MG63 (cell line): Measurements from ENCODE around the gene NKX1-1. TPM values are rescaled to one million over a fixed set of nuclear protein-coding genes. Genes with fewer than 3 reads are reported as not detected.
"Not testable (repeated sequence)": the region's sequence is repeated elsewhere in the genome, so short reads cannot be mapped to it uniquely, and the experiment has no call there.

Source experiments
- DNase-seq: peaks from one replicate; pipeline ENCODE4 v3.0.0-alpha.2; 2020
- H3K27me3 ChIP-seq: fragments of 250-450 bp; sonication (Bioruptor Pico); 2 replicates; pipeline ENCODE4 v1.5.1; 2020; ENCODE audit warnings: mild to moderate bottlenecking, moderate library complexity
- H3K36me3 ChIP-seq: fragments of 250-450 bp; sonication (Bioruptor Pico); 2 replicates; pipeline ENCODE4 v1.5.1; 2020; ENCODE audit warnings: mild to moderate bottlenecking, moderate library complexity
- H3K4me3 ChIP-seq: fragments of 250-450 bp; sonication (Bioruptor Pico); 2 replicates; pipeline ENCODE4 v1.5.1; 2020; ENCODE audit warnings: mild to moderate bottlenecking, moderate library complexity
- H3K9me3 ChIP-seq: fragments of 250-450 bp; sonication (Bioruptor Pico); 2 replicates; pipeline ENCODE4 v1.5.1; 2020; ENCODE audit warnings: mild to moderate bottlenecking, moderate library complexity
- total RNA-seq: library from RNA; depleted of rRNA; stranded (reverse); fragments of >200 nt; shearing (Covaris generic); gene quantifications from 2 replicates; pipeline ENCODE4 v1.2.3, GENCODE V29; 2014; ENCODE audit warnings: low replicate concordance

NKX1-1 gene
- total RNA-seq, 1 experiment from 2014 or later = not detected

DNA sequence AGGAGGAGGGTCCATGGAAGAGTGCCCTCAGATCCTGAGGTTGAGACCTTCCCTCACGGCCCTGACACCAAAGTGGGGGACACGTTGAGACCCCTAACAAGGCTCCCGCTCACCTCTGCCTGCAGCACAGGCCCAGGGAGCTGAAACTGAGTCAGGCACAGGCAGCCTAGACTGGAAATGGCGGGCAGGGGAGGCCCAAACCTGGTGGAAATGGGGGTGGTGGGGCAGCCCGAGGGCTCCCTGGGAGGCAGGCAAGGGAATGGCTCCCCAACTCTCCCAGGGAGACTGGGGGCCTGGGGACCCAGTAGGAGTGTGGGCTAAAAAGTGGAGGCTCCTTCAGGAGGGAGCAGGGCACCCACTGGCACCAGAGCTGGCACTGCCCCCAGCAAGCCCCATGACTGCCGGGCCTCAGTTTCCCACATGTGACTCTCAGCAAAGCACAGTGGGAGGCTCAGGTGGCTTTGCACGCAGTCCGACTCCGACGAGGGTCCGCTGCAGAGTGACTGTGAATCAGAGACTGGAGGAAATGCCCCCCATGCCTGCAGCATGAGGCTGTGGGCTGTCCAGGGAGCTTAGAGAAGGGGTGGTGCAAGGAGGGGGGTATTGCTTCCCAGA lies 5.9 kb downstream of the NKX1-1 start:
- Histone ChIP-seq H3K36me3 (no peaks in the 10 kb centered on the region), H3K27me3 (peaks cover 21% of the 10 kb centered on the region), H3K9me3 (no peaks in the 10 kb centered on the region), H3K4me3 (no peak overlapping the region)
- DNase-seq = no peak

DNA sequence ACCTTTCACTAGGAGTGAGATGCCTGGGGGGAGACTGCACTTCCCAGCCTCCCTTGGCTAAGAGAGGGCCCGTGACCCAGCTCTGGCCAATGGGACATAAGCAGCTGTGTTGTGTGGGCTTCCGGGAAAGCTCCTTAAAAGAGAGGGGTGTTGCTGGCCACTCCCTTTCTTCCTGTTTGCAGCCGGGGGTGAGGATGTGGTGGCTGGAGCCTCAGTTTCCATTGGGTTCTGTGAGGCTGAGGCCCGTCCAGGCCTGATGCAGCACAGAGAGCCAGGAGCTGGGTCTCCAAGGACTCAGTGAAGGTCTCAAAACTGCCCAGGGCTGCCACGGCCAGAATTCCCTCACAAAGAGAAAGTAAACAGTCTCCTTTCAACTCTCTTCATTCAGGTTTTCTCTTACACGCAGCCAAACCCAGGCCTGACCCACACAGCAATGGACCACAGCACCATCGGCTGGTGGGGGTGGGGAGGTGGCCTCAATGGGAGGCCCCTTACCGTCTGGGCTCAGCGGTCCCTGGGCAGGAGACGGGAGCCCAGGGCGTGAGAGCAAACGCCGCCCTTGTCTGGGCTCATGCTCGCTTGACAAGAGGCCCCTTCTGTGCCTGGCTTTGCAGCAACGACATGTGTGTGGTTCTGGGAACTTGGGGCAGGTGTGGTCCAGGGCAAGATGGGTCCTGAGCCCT lies 6.6 kb downstream of the NKX1-1 start:
- H3K36me3 ChIP-seq = no peaks in the 10 kb centered on the region
- no peak overlapping the region for H3K4me3 ChIP-seq
- DNase-seq = no peak
- no peaks in the 10 kb centered on the region for H3K9me3 ChIP-seq
- peaks cover 19% of the 10 kb centered on the region for H3K27me3 ChIP-seq

DNA sequence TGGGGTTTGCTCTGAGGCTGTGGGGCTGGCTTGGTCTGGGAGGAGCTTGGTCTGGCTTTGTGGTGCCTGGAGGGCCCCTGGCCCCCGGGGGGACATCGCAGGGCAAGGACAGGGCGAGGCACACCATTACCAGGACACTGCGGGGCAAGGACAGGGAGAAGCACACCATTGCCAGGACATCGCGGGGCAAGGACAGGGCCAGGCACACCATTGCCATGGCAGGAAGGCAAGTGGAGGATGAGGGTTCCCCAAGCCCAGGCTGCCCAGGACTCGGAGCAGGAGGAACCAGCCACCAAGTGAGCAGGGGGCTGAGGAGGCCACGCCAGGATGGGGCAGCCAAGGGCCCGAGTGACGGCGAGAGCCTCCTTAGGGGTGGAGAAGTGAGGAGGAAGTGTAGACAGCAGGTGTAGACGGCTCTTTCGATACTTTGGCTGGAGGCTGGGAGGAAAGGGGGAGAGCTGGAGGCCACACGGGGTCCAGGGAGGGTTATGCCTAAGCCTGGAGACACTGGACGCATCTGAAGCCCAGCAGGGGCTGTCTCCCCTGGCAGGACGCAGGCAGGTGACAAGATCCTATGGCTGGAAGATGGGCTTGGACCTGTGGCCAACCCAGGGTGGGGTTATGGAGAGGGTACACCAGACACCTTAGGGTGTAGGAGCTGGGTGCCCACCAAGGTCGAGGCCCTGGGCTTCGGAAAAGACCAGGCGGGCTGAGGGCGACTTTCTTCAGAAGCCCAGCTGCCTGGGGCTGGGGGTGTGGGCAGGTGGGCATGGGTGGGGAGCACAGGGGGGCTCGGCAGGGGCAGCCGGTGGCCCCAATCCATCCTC lies 7.3 kb downstream of the NKX1-1 start:
- H3K27me3 ChIP-seq = peaks cover 12% of the 10 kb centered on the region
- H3K4me3 ChIP-seq = no peak overlapping the region
- DNase-seq = no peak
- no peaks in the 10 kb centered on the region for H3K9me3 ChIP-seq
- H3K36me3 ChIP-seq = no peaks in the 10 kb centered on the region

DNA sequence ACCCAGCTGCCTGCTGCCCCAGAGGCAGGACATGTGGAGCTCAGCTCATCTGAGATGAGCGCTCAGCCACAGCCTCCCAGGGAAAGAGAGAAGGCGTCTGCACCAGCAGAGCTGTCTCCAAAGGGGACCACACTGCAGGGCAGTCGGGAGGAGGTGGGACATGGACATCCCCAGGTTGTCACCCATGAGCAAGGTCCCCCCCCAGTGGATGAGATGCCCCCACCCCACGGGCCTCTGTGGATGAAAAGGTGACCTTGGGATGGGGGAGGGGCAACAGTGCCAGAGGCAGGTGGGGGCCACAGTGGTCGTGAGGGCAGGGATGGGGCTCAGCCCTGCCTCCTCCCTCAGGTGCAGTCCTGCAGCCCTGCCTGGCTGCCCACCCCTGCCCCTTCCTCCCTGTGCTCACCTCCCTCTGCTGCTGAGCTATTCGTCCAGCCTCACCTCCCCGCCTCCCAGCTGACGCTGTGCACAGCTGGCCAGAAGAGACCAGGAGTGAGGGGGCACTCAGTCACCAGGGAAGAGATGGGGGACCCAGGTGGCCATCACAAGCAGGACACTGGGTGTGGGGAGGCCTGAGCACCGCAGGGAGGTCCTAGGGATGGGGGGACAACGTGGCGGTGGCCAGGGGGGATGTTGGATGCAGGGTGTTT lies 9.3 kb downstream of the NKX1-1 start:
- H3K9me3 ChIP-seq = no peaks in the 10 kb centered on the region

DNA sequence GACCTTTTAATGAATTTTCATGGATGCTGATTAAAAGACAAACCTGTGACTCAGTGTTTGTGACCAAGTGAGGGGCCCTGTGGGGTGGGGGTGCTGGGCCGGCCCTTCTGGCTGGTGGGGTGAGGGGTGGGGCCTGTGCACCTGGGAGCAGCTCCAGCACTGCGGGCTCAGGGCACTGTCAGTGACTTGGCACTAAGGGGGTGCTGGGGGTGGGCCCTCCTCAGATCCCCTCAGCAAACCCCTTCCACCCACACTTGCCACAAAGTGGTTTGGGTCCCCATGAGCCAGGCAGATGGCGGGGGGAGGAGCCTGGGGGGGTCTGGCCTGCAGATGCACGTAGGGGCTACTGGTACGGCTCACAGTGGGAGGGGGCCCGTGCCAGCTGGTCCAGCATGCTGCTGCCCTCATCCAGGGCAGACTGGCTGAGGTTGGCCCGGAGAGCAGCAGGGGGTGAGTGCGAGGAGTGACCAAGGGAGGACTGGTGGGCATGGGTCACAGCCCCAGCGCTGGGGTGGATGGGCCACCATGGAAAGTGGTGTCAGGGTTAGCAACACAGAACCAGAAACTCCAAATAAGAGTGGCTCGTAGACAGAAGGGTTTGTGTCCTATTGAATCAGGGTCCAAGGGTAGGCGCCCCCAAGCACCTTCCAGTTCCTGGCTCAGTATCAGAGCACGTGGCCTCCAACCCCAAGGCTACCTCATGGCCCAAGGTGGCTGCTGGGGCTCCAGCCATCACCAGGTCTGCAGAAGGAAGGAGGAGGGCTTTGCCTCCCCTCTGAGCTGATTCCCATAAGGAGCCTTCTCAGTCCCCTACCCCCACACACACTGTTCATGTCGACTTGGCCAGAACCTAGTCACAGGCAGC lies 10.1 kb downstream of the NKX1-1 start:
- Histone ChIP-seq H3K36me3 (no peaks in the 10 kb centered on the region), H3K27me3 (no peaks in the 10 kb centered on the region), H3K4me3 (no peak overlapping the region), H3K9me3 (no peaks in the 10 kb centered on the region; the same call in 1 of the 2 replicates)
- no peak for DNase-seq

More for the DNA sequence above, 9.3 kb downstream of the NKX1-1 start:
- no peaks in the 10 kb centered on the region for H3K36me3 ChIP-seq
- no peak for DNase-seq
- H3K4me3 ChIP-seq = no peak overlapping the region
- H3K27me3 ChIP-seq = peaks cover 1% of the 10 kb centered on the region; the same call in 1 of the 2 replicates

DNA sequence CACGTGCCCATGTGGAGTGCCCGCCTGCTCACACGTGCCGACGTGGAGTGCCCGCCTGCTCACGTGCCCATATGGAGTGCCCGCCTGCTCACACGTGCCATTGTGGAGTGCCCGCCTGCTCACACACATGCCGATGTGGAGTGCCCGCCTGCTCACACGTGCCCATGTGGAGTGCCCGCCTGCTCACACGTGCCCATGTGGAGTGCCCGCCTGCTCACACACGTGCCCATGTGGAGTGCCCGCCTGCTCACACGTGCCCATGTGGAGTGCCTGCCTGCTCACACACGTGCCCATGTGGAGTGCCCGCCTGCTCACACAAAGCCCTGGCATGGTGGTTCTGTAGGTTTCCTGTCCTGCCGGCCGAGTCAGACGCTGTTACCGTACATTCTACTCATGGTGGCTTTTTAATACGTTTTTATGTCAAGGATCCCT lies 10.8 kb downstream of the NKX1-1 start:
- H3K9me3 ChIP-seq, H3K36me3 ChIP-seq, H3K27me3 ChIP-seq, H3K4me3 ChIP-seq, DNase-seq: not testable (repeated sequence)

DNA sequence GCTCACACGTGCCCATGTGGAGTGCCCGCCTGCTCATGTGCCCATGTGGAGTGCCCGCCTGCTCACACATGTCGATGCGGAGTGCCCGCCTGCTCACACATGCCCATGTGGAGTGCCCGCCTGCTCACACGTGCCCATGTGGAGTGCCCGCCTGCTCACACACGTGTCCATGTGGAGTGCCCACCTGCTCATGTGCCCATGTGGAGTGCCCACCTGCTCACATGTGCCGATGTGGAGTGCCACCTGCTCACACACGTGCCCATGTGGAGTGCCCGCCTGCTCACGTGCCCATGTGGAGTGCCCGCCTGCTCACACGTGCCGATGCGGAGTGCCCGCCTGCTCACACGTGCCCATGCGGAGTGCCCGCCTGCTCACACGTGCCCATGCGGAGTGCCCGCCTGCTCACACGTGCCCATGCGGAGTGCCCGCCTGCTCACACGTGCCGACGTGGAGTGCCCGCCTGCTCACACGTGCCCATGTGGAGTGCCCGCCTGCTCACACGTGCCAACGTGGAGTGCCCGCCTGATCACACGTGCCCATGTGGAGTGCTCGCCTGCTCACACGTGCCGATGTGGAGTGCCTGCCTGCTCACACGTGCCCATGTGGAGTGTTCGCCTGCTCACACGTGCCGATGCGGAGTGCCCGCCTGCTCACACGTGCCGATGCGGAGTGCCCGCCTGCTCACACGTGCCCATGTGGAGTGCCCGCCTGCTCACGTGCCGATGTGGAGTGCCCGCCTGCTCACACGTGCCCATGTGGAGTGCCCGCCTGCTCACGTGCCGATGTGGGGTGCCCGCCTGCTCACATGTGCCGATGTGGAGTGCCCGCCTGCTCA lies 11.5 kb downstream of the NKX1-1 start:
- H3K27me3 ChIP-seq, H3K4me3 ChIP-seq, DNase-seq, H3K36me3 ChIP-seq, H3K9me3 ChIP-seq: not testable (repeated sequence)

DNA sequence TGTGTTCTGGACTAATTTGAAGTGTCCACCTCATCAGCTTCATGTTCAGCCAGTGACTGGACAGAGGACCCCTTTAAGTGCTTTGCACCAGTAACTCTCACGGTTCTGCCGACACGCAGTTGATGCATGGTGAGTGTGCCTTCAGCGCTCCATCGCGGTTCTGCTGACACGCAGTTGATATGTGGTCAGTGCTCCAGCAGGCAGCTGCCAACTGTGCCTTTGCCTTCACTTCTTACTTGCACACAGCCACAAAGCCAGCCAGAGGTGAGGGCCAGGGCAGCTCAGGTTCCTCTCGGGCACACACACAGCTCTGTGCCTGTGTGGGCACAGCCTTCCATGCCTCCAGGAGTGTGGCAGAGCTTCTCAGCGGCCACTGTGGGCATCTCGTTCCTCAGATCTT lies 12.4 kb downstream of the NKX1-1 start:
- no peaks in the 10 kb centered on the region; the same call in 1 of the 2 replicates for H3K9me3 ChIP-seq
- H3K4me3 ChIP-seq = no peak overlapping the region
- H3K27me3 ChIP-seq = no peaks in the 10 kb centered on the region
- no peaks in the 10 kb centered on the region for H3K36me3 ChIP-seq
- DNase-seq = no peak

DNA sequence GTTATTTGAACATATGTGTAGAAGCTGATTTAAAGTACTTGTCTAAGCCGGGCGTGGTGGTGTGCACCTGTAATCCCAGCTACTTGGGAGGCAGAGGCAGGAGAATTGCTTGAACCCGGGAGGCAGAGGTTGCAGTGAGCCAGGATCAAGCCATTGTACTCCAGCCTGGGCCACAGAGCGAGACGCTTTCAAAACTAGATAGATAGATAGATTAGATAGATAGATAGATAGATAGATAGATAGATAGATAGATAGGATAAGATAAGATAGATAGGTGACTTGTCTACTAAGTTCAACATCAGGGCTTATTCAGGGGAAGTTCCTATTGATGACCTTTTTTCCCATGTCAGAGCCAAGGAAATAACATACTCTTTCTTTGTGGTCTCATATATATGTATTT lies 12.9 kb downstream of the NKX1-1 start:
- not testable (repeated sequence) for DNase-seq, H3K36me3 ChIP-seq, H3K27me3 ChIP-seq, H3K9me3 ChIP-seq, H3K4me3 ChIP-seq

DNA sequence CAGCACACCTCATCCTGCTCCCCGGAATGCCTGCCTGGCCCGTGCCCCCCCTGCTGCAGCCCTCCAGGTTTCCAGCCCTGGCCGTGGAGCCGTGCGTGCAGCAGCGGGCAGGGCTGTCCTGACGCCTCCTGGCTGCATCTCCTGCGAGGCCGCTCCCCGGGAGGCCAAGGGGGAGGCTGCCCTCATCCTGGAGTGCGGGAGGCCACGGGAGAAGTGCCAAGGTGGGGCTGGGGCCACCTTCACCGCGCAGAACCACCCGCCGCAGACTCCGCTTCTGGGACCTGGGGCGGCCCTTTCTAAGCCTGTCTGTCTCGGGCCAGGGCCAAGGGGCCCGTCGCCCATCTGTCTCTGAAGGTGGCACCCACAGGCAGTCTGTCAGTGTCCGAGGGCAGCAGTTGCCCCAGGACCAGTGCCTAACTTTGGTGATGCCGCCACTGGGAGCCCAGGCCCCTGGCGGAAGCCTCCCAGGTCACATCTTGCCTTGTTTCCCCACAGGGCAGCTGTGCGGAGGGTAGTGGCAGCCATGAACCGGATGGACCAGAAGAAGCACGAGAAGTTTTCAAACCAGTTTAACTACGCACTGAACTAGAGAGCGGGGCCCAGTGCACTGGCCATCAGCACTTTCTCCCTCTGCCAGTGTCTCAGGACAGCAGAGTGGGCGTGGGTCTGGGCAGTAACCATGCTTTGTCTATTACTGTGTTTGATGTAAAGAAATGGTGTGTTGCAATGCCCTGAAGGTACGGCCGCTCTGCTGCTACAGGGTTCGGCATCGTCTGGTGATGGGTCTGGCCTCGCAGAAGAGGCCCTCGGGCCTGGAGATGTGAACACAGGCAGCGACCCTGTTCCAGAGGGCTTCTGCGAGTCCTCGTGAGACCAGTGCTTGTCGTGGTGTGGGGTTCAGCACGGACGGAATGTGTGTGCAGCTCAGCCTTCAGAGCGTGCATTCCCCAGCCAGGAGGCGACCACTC lies 20.6 kb downstream of the NKX1-1 start:
- Histone ChIP-seq H3K9me3 (no peaks in the 10 kb centered on the region), H3K27me3 (no peaks in the 10 kb centered on the region), H3K36me3 (no peaks in the 10 kb centered on the region), H3K4me3 (no peak overlapping the region)
- no peak for DNase-seq

DNA sequence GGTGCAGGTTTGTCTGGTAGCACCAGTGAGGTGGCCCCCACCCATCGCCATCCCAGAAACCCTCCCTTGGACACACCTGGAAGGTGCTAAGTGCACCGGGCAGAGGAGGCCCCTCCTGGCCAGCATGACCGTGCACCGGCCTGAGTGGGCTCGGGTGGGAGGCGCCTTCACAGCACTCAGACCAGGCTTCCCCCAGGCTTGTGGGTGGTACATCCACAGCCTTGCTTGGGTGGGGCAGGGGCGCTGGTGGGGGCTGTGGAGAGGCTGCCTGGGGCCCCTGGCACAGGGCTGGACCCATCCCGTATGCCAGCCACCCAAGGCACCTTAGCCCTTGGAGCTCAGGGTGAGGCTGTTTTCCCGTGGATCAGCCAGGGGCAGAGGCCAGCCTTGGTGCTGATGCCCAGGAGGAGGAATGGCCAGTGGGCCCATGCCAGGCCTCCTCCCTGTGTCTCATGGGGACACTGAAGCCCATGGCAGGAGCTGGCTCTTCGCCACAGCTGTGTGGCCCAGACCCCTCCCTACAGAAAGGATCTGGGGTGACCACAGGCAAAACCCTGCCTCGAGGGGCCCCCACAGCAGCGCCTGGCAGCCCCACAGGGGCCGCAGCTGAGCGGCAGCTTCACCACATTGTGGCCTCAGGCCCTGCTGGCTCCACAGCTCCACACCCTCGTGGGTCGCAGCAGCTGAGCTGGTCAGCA lies 21.4 kb downstream of the NKX1-1 start:
- H3K4me3 ChIP-seq = no peak overlapping the region

DNA sequence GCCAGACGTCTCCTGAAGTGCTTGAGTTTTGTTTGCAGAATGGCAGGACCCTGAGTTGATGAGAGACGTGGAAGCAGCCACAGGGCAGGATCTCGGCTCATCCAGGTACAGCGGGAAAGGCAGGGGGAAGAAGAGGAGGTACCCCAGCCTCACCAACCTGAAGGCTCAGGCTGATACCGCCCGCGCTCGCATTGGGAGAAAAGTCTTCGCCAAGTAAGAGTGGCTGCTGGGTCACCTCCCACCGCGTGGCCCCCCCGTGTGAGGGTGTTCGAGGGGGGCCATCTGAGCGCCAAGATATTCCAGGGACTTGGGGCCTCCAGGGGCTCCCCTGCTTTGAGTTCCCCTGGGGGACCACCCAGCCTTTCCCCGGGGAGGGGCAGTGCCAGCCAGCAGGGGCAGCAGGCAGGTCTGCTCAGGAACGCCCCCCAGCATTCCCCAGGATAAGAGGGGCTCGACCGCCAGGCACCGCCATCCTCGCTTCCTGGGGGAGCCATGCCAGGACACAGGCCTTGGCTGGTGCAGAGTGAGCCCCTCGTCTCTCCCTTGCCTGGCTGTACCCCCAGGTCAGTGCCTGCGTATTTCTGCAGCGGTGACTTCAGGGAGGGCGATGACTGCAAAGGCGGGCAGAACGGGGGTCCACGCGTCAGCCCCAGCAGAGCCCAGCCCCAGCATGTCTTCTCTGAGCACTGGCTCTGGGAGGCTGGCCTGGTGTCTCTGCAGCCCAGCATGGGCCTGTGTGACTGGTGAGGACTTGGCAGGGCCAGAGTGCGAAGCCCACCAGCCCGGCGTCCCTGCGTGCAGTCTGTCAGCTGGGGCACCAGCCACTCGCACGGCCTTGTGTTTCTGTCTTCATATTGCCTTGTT lies 22.3 kb downstream of the NKX1-1 start:
- Histone ChIP-seq H3K4me3 (no peak overlapping the region), H3K36me3 (no peaks in the 10 kb centered on the region), H3K9me3 (no peaks in the 10 kb centered on the region), H3K27me3 (no peaks in the 10 kb centered on the region)
- no peak for DNase-seq

More for the DNA sequence above, 21.4 kb downstream of the NKX1-1 start:
- H3K27me3 ChIP-seq = no peaks in the 10 kb centered on the region
- H3K9me3 ChIP-seq = no peaks in the 10 kb centered on the region
- no peak for DNase-seq
- H3K36me3 ChIP-seq = no peaks in the 10 kb centered on the region
